ENCODE measurements around the gene UNKL. TPM values are rescaled to one million over a fixed set of nuclear protein-coding genes. Genes with fewer than 3 reads are reported as not detected.
A peak's percentile ranks its signal among the peaks of the same experiment; 100 is the strongest.

Gene UNKL
- total RNA-seq, 1 donor from 2014 or later, result 9.8 TPM

- DNase-seq, result no peak
Observed at GRCh38 chr16:1430759-1431496, 16.4 kb upstream of the UNKL start, which contains the start of gene PERCC1. Gene PERCC1 (plus strand): TSS chr16:1431078. CDS start chr16:1432594, 1,516 bp downstream.

- no peak for DNase-seq
Observed at GRCh38 chr16:1430214-1430758, 15.8 kb upstream of the UNKL start.

GRCh38 chr16:1429631-1430030, 15.1 kb upstream of the UNKL start:
- DNase-seq, result no peak

- DNase-seq, result no peak
Observed at GRCh38 chr16:1429012-1429411, 14.5 kb upstream of the UNKL start.

- no peak for DNase-seq
Observed at GRCh38 chr16:1428511-1428910, 14.0 kb upstream of the UNKL start.

DNA sequence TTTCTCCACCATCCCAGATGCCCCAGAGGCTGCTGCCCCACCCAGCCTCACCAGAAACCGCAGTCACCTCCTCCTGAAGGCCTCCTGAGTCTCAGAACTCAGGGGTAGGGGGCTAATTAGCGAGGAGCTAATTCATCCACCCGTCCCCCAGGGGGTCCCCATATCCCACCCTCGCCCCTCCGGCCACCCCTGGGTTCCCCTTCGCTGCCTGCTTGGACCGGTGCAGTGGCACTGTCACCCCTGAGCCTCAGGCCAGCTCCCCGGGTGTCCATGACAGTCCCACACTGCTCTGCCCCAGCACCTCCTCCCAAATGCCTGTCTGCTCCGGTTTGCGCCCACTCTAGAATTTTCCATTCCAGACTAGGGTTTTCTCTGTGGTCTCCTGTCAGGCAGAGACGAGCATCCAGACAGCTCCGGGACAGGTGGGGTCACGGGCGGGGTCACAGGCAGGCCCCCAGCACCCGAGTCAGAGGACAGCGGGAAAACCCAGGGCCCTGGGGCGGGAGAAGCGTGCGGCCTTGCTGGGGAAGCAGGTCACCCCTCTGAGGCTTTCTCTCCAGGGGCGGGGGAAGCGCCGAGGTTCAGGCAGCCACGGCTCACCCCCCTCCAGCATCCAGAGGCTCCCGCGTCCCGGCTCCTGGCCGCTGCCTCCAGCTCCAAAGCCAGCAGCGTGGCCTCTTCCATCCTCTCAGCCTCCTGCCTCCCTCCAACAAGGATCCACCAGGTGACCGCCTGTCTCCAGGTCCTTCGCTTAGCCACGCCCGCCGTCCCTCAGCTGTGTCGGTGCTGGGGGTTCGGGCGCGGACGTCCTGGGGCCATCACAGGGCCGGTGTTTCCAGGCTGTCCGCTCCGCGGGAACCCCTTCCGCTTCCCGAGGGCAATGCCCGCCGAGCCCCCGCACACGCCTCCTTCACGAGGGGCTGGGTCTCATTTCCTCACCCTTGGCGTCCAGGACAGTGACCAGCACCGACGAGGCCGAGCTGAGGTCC, 13.3 kb upstream of the UNKL start:
- no peak for DNase-seq

DNA sequence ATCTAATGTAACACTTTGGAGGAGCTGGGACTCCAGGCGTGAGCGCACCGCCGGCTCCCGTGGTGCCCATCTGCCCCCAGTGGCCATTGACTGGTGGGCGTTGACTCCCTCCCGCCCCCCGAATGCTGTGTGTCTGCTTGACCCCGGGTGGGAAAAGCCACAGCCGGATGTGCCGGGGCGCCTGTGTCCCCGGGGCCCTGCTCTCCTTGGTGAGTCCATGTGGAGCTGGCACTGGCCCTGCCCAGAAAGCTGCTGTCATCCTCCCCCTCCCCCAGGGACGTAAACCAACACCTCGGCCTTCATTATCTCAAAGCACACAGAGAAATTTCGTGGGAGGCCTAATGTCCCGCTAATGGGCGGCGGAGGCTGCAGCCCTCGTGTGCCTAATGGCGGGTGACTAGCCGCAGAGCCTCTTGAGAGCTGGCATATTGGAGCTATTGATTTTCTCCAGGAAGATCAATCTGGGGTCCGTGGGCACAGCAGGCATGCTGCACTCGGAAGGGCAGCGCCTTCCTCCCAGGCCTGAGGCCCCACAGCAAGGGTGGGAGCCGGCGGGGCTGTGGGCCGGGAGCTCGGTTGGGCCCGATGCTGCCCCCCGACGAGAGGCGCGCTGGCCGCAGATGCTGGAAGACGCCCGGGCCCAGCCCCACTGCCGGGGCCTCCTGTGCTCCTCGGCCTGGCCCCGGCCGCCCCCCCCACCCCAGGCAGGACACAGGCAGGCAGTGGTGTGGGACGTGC, 12.4 kb upstream of the UNKL start:
- no peak for DNase-seq

GRCh38 chr16:1425616-1426370, 11.3 kb upstream of the UNKL start:
- no peak for DNase-seq

- DNase-seq, result no peak
Observed at GRCh38 chr16:1424028-1424427, 9.5 kb upstream of the UNKL start.

- no peak for DNase-seq
Observed at GRCh38 chr16:1422076-1422475, 7.6 kb upstream of the UNKL start.

- no peak for DNase-seq
Observed at GRCh38 chr16:1420111-1420539, 5.6 kb upstream of the UNKL start.

DNA sequence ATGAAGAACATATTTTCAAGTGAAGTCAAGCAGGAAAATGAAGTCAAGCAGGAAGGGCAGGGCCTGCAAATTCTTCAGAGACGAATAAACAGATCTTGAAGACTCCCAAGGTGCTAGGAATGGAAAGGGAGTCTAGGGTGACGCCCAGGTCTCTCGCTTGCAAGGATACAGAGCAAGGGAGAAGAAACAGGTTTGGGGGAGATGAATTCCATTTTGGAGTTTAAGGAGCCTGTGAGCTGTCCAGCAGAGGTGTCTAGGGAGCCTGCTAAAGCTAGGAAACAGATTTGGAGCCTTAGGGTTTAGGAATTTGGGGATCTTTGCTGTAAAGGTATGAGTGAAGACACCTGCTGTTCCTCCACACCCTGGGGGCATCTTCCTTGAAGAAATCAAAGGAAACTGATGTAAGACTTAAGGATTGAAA, 2.0 kb upstream of the UNKL start:
- peak; percentile 17 for DNase-seq

- no peak for DNase-seq
Observed at GRCh38 chr16:1413684-1414531, 596 bp downstream of the UNKL start.

- no peak for DNase-seq
Observed at GRCh38 chr16:1412847-1413246, 1.7 kb downstream of the UNKL start.

GRCh38 chr16:1408171-1408837, 6.2 kb downstream of the UNKL start:
- DNase-seq, result peak; percentile 79

DNA sequence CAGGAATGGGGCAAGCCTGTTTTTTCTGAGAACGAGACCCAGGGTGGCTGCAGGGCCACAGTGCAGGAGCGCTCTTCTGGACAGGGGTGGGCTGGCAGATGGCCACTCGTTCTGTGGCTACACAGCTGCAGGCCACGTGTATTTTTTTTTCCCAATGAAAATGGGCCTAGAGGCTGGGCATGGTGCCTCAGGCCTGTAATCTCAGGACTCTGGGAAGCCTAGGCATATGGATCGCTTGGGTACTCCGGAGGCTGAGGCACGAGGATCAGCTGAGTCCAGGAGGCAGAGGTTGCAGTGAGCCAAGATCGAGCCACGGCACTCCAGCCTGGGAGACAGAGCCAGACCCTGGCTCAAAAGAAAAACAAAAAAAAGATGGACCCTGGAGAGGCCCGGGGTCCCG, 6.8 kb downstream of the UNKL start:
- DNase-seq, result no peak

DNA sequence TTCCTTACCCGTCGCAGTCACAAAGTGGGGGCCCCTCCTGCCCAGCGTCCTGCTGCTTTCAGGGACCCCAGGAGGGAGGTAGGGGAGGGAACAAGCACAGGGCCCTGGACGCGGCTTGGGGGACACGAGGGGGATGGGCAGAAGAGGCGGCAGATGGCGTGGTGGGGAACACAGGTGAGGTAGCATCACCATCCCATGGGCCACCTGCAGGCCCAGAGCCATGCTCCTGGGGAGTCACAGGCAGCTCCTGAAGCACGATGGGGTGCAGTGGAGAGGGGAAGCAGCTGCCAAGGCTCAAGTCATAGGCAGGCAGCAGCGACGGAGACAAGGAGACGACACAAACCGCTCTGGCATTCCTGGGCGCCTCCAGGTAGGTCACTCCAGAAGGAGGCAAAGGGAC, 10.8 kb downstream of the UNKL start:
- no peak for DNase-seq

GRCh38 chr16:1403036-1403435, 11.5 kb downstream of the UNKL start:
- no peak for DNase-seq

DNA sequence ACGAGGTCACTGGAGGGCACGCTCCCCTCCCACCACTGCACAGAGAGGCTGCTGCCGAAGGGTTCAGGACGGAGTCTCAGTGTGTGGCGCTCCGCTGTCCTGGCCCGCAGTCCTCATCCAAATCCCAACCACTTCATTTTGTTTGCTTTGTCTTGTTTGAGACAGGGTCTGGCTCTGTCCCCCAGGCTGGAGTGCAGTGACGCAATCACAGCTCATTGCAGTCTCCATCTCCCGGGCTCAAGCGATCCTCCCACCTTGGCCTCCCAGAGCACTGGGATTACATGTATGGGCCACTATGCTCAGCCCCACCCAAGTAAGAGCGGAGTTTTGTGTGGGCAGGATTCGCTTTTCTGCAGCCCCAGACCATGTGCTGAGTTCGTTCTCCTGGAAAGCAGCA, 12.7 kb downstream of the UNKL start:
- DNase-seq, result no peak

All from skin of body (tissue), 2 donors.